HepG2 (cell line): ENCODE data around the gene PTMA. TPM values are rescaled to one million over a fixed set of nuclear protein-coding genes. Genes with fewer than 3 reads are reported as not detected.
A peak's percentile ranks its signal among the peaks of the same experiment; 100 is the strongest.

Experiments
- AHR ChIP-seq: IDR thresholded peaks from 2 replicates; pipeline ENCODE4 v1.6.1; 2018; ENCODE audit warnings: missing genetic modification reagents, missing compliant biosample characterization
- ARNTL ChIP-seq: sonication (generic); formaldehyde crosslinking; IDR thresholded peaks from 2 replicates; pipeline ENCODE4 v1.4.0; 2020; ENCODE audit warnings: mild to moderate bottlenecking, missing genetic modification reagents
- FOXO4 ChIP-seq: sonication (generic); formaldehyde crosslinking; conservative IDR thresholded peaks from 2 replicates; pipeline ENCODE4 v1.8.1; 2023; ENCODE audit warnings: missing genetic modification reagents
- GZF1 ChIP-seq: sonication (generic); formaldehyde crosslinking; IDR thresholded peaks from 2 replicates; pipeline ENCODE4 v1.5.1; 2020; ENCODE audit warnings: mild to moderate bottlenecking, missing genetic modification reagents
- JUNB ChIP-seq: sonication (generic); formaldehyde crosslinking; IDR thresholded peaks from 2 replicates; pipeline ENCODE4 v1.8.0; 2022; ENCODE audit warnings: missing genetic modification reagents, mild to moderate bottlenecking, borderline replicate concordance
- KAT8 ChIP-seq: IDR thresholded peaks from 2 replicates; pipeline ENCODE4 v1.6.1; 2016; ENCODE audit warnings: missing genetic modification reagents, missing compliant biosample characterization
- KLF11 ChIP-seq: IDR thresholded peaks from 2 replicates; pipeline ENCODE4 v1.6.1; 2016; ENCODE audit warnings: missing compliant biosample characterization
- MEIS2 ChIP-seq: sonication (generic); formaldehyde crosslinking; IDR thresholded peaks from 2 replicates; pipeline ENCODE4 v1.9.0; 2021; ENCODE audit warnings: mild to moderate bottlenecking, missing genetic modification reagents
- MZF1 ChIP-seq: sonication (generic); formaldehyde crosslinking; IDR thresholded peaks from 2 replicates; pipeline ENCODE4 v1.8.1; 2023; ENCODE audit warnings: mild to moderate bottlenecking, missing genetic modification reagents, borderline replicate concordance
- PLRG1 ChIP-seq: fragments of 450-650 bp; conservative IDR thresholded peaks from 2 replicates; pipeline ENCODE4 v1.6.1; 2016
- SIN3B ChIP-seq: fragments of 150-350 bp; IDR thresholded peaks from 2 replicates; pipeline ENCODE4 v1.6.1; 2014; ENCODE audit warnings: low read length
- SNRNP70 ChIP-seq: fragments of 200-400 bp; formaldehyde crosslinking; IDR thresholded peaks from 2 replicates; pipeline ENCODE4 v1.6.1; 2017; ENCODE audit warnings: mild to moderate bottlenecking, low read depth, low read length, moderate library complexity
- THYN1 ChIP-seq: sonication (generic); formaldehyde crosslinking; IDR thresholded peaks from 2 replicates; pipeline ENCODE4 v1.8.1; 2023; ENCODE audit warnings: low read depth, mild to moderate bottlenecking, moderate library complexity, missing genetic modification reagents, borderline replicate concordance
- ZFP90 ChIP-seq: sonication (generic); formaldehyde crosslinking; IDR thresholded peaks from 2 replicates; pipeline ENCODE4 v1.8.0; 2022; ENCODE audit warnings: missing genetic modification reagents, mild to moderate bottlenecking, inconsistent platforms, borderline replicate concordance
- ZNF10 ChIP-seq: sonication (generic); formaldehyde crosslinking; IDR thresholded peaks from 2 replicates; pipeline ENCODE4 v1.4.0; 2020; ENCODE audit warnings: mild to moderate bottlenecking, low read depth, missing genetic modification reagents, borderline replicate concordance
- ZNF383 ChIP-seq: sonication (generic); formaldehyde crosslinking; IDR thresholded peaks from 2 replicates; pipeline ENCODE4 v1.4.0; 2020; ENCODE audit warnings: missing genetic modification reagents, mild to moderate bottlenecking, borderline replicate concordance
- ZNF431 ChIP-seq: sonication (generic); formaldehyde crosslinking; IDR thresholded peaks from 2 replicates; pipeline ENCODE4 v1.9.0; 2022; ENCODE audit warnings: missing genetic modification reagents, low read depth, mild to moderate bottlenecking, borderline replicate concordance
- ZNF563 ChIP-seq: sonication (generic); formaldehyde crosslinking; IDR thresholded peaks from 2 replicates; pipeline ENCODE4 v1.8.0; 2022; ENCODE audit warnings: mild to moderate bottlenecking, moderate library complexity, missing genetic modification reagents
- ZNF670 ChIP-seq: sonication (generic); formaldehyde crosslinking; IDR thresholded peaks from 2 replicates; pipeline ENCODE4 v1.8.0; 2022; ENCODE audit warnings: mild to moderate bottlenecking, missing genetic modification reagents, borderline replicate concordance
- ZNF703 ChIP-seq: sonication (generic); formaldehyde crosslinking; IDR thresholded peaks from 2 replicates; pipeline ENCODE4 v1.5.1; 2020; ENCODE audit warnings: missing genetic modification reagents, mild to moderate bottlenecking, moderate library complexity, borderline replicate concordance
- polyA plus RNA-seq, 8 experiments: library from polyadenylated mRNA; depleted of rRNA in 3 of 8; stranded (reverse) in 7 of 8; unstranded in 1 of 8; fragments of >200 nt; fragmentation: Illumina TruSeq in 4 of 8; extraction: Trizol in 4 of 8; gene quantifications; 2 replicates each; pipeline versions ENCODE4 v1.2.1 to v1.2.3, GENCODE V29; 2011 to 2016; ENCODE audit warnings: low read depth in 4 of 8, missing spikeins in 1 of 8, mixed read lengths in 1 of 8; ENCODE audit not compliant: insufficient read depth in 1 of 8
- total RNA-seq, 5 experiments: library from RNA; depleted of rRNA; stranded (reverse); fragments of >200 nt; fragmentation: Illumina TruSeq; extraction: Trizol; gene quantifications; 2 replicates each; pipeline ENCODE4 v1.2.3, GENCODE V29; 2016; ENCODE audit warnings: low read depth in 1 of 5
- TF ChIP-seq, protein P1 (sequence below): sonication (generic); formaldehyde crosslinking; IDR thresholded peaks from 2 replicates; pipeline ENCODE4 v1.5.1; 2020; ENCODE audit warnings: mild to moderate bottlenecking, missing genetic modification reagents, moderate library complexity
- TF ChIP-seq, protein P2 (sequence below): sonication (generic); formaldehyde crosslinking; IDR thresholded peaks from 2 replicates; pipeline ENCODE4 v1.4.0; 2020; ENCODE audit warnings: missing genetic modification reagents, borderline replicate concordance

PTMA gene
- total and polyA plus RNA-seq, 2 of the 13 experiments (the other 11 are each of a cell fraction or from before 2014, with no cell fraction given), result 190 to 1,086 TPM

DNA sequence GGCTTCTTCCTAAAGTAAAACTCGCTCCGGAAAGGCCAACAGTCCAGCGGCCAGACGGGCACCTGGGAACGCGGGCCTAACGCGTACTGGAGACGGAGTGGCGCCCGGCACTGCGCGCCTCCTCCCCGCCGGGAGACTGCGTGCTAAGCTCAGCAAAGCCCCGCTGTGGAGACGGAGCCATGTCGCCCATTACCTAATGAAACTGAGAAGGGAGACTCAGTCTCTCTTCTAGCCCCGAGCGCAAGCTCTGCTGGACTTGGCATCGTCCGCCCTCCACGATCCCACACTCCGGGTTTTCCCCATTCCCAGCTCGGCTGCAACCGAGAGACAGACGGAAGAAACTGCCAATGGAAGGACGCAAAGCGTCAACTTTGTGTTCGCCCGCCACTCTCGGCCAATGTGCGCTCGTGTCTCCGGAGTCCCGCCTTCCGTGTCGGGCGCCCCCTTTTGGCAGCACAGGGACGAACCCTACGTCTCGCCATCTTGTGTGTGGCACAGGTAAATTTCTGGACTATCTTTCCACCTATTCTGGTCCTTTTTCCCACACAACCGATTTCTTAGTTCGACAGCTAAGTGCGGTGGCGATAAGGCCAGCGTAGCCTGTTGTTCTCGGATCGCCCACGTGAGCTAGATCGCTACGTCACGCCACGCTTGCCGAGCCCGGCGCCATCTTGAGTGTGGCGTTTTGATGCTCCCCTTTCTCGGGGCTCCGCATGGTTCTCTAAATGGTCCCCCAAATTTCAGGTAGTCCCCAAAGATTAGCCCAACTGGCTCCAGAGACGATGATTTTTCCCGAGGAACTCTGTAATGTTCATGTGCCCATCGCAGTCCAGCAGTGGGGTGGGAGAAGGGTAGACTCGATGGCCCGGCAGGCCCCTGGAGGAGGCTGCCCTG, 1.3 kb upstream of the PTMA start (continued):
- TF ChIP-seq ZNF10 (CRISPR knock-in tag), result no peak
- TF ChIP-seq FOXO4, result no peak
- no peak for TF ChIP-seq ZNF670 (CRISPR knock-in tag)
- peak; percentile 57 for TF ChIP-seq GZF1 (CRISPR knock-in tag)
- no peak for TF ChIP-seq ZNF563 (CRISPR knock-in tag)
- no peak for TF ChIP-seq MEIS2
- no peak for TF ChIP-seq AHR
- no peak for TF ChIP-seq MZF1
- peak; percentile 62 for TF ChIP-seq ARNTL (CRISPR knock-in tag)
- TF ChIP-seq, protein P1, sequence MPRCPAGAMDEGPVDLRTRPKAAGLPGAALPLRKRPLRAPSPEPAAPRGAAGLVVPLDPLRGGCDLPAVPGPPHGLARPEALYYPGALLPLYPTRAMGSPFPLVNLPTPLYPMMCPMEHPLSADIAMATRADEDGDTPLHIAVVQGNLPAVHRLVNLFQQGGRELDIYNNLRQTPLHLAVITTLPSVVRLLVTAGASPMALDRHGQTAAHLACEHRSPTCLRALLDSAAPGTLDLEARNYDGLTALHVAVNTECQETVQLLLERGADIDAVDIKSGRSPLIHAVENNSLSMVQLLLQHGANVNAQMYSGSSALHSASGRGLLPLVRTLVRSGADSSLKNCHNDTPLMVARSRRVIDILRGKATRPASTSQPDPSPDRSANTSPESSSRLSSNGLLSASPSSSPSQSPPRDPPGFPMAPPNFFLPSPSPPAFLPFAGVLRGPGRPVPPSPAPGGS (CRISPR knock-in tag), result peak; percentile 8; the same call in 1 of the 2 replicates
- TF ChIP-seq ZNF431 (CRISPR knock-in tag), result peak; percentile 91
- TF ChIP-seq KAT8, result peak; percentile 62; the same call in 1 of the 2 replicates
- no peak for TF ChIP-seq SIN3B
- TF ChIP-seq, protein P2, sequence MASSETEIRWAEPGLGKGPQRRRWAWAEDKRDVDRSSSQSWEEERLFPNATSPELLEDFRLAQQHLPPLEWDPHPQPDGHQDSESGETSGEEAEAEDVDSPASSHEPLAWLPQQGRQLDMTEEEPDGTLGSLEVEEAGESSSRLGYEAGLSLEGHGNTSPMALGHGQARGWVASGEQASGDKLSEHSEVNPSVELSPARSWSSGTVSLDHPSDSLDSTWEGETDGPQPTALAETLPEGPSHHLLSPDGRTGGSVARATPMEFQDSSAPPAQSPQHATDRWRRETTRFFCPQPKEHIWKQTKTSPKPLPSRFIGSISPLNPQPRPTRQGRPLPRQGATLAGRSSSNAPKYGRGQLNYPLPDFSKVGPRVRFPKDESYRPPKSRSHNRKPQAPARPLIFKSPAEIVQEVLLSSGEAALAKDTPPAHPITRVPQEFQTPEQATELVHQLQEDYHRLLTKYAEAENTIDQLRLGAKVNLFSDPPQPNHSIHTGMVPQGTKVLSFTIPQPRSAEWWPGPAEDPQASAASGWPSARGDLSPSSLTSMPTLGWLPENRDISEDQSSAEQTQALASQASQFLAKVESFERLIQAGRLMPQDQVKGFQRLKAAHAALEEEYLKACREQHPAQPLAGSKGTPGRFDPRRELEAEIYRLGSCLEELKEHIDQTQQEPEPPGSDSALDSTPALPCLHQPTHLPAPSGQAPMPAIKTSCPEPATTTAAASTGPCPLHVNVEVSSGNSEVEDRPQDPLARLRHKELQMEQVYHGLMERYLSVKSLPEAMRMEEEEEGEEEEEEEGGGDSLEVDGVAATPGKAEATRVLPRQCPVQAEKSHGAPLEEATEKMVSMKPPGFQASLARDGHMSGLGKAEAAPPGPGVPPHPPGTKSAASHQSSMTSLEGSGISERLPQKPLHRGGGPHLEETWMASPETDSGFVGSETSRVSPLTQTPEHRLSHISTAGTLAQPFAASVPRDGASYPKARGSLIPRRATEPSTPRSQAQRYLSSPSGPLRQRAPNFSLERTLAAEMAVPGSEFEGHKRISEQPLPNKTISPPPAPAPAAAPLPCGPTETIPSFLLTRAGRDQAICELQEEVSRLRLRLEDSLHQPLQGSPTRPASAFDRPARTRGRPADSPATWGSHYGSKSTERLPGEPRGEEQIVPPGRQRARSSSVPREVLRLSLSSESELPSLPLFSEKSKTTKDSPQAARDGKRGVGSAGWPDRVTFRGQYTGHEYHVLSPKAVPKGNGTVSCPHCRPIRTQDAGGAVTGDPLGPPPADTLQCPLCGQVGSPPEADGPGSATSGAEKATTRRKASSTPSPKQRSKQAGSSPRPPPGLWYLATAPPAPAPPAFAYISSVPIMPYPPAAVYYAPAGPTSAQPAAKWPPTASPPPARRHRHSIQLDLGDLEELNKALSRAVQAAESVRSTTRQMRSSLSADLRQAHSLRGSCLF (CRISPR knock-in tag), result no peak
- TF ChIP-seq THYN1 (CRISPR knock-in tag), result no peak
- no peak; the same call in 1 of the 2 replicates for TF ChIP-seq KLF11 (CRISPR knock-in tag)
- TF ChIP-seq PLRG1, result no peak
- peak; percentile 75; the same call in 1 of the 2 replicates for TF ChIP-seq ZNF383
- TF ChIP-seq ZFP90 (CRISPR knock-in tag), result peak; percentile 69; the same call in 1 of the 2 replicates
- TF ChIP-seq ZNF703 (CRISPR knock-in tag), result no peak
- peak; percentile 78; the same call in 1 of the 2 replicates for TF ChIP-seq JUNB
- TF ChIP-seq SNRNP70, result no peak
